GM18502 (cell line): ENCODE data around the gene TMEM213.

Experiments
- ATAC-seq: cut with Tn5 transposase; IDR thresholded peaks from one replicate; pipeline ENCODE4 v1.9.1; 2021; ENCODE audit warnings: mild to moderate bottlenecking; ENCODE audit not compliant: unreplicated experiment, poor library complexity

Gene TMEM213, protein sequence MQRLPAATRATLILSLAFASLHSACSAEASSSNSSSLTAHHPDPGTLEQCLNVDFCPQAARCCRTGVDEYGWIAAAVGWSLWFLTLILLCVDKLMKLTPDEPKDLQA

DNA sequence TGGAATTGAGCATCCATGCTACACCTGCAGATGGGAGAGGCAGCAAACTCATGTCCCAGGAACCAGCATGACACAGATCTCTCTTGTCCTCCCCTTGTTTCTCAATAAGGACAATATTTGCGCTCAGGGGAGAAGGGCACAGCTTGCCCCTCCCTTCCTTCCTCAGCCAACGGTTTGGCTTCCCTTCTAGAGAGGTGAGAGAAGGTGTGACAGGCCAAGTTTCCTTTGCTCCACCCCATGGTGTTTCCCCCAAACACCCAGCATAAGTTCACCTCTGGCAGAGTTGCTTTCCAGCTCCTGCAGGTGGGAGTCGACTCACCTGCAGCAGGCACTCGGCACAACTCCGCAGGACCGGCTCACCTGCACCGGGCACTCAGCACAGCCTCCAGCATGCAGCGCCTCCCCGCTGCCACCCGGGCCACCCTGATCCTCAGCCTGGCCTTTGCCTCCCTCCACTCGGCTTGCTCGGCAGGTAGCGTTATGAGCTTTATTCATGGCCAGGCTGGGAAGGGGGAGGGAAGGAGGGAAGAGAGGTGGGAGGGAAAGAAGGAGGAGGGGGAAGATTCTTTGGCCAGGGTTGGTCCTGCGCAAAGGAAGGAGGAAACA lies at the start of gene TMEM213, which contains the start of gene ATP6V0A4:
Gene TMEM213, plus strand, starts transcription at position 280 of the 606 bp plus-strand sequence. Its CDS starts 111 bp downstream, at position 391.
Gene ATP6V0A4, minus strand, starts transcription at position 482 of the 606 bp plus-strand sequence. CDS start 26,949 bp downstream, outside the sequence.
- ATAC-seq: no peak

DNA sequence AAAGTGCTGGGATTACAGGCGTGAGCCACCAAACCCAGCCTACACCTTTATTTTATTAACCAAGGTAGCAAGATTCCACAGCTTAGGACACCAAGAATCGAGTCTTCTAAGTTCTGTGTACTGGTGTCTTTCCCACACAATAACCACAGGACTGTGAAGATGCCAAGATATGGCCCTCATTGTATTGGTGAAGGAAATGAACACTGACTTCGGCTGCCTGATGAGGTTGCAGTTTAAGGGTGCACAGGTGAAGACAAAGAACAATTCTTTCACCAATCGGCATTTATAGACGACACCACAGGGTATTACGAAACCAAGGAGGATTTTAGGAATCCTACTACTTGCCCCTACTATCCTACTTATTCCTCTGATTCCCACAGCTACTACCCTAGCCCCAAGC lies 49.1 kb upstream of the TMEM213 start:
- ATAC-seq: no peak

DNA sequence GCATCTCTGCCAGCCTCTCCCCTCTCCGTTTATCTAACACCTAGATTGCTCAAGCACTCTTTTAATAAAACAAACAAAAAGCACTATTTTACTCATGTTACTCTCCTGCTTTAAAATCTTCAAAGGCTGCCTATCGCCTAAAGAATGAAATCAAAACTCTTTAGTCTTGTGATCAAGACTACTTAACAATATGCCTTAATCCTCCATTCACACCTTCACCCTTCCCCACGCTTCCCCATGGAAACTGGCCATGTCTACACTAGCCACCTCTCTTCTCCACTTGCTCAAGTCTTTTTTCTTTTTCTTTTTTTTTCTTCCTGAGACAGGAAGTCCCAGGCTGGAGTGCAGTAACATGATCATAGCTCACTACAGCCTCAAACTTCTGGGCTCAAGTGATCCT lies 47.8 kb upstream of the TMEM213 start:
- ATAC-seq: no peak

DNA sequence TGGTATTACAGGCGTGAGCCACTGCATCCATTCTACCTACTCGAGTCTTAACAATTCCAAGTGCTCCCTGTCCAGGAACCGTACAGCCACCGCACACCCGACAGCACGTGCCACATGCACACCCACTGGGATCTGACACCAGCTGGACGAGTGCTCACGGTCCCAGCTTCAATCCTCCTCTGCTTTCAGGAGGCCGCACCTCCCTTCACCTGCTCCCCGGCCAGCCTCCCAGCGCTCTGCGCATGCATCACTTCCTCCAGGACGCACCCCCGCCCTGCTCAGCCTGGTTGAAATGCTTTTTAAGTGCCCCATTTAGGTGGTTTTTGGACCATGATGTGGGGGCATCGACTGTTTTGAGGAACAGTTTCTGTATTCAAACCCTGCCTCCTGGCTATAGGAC lies 47.3 kb upstream of the TMEM213 start:
- ATAC-seq: no peak

DNA sequence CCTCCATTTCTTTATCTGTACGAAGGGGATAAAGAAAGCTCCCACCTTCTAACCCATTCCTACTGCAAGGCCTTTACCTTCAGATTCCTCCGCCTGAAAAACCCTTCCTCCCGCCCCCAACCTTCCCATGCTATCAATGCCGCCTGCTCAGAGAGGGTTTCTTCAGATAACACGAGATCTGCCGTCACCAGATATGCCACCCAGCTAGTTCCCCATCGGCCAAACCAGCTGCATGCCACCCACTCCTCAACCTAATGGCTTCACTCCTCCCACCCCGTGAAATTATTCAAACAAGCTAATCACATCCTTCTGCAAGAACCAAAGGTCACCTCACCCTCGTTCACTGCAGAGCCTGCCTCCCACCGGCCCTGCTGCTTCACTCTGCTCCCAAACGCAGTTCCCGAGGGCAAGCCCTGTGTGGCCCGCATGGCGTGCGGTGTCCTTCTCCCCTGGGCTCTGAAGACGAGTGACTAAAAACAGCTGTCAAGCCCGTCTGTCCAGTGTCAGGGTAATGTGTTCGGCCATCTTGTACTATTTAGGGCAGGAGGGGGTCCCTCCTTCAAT lies 46.8 kb upstream of the TMEM213 start:
- ATAC-seq: no peak

DNA sequence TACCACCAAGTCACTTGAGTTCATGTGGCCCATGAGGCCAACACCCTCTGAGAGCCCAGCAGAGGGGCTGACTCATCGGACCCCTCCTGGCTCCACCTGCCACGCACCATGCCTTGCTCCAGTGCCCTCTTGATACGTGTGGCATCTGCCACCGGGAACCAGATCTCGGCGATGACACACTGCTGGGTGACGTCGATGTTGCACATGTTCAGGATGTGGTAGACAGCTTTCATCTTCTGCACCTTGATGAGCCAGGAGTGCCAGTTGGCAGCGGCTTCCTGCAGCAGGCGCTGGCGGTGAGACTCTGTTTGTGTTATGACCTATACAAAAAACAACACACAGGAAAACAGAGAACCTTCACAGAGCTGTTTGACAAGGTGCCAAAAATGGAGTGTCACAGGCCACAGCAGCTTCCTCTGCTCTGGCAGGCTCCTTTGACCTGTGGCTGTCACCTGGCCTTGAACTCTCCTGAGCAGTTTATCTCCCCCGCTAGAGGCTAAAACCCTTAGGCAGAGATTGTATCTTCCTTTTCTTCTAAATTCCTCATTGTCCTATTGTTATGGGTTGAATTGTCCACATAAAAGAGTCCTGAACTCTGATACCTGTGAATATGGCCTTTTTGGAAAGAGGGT lies 45.2 kb upstream of the TMEM213 start:
- peak; percentile 86 for ATAC-seq

DNA sequence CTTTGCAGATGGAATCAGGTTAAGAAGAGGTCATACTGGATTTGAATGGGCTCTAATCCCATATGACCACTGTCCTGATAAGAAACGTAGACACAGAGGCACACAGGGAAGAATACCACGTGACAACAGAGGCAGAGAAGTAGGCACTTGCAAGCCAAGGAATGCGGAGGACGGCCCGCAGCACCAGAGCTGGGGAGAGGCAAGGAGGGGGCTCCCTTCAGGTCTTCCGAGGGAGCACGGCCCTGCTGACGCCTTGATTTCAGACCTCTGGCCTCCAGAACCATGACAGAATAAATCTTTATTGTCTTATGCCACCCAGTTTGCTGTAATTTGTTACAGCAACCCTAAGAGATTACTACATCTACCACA lies 44.7 kb upstream of the TMEM213 start:
- ATAC-seq: no peak

DNA sequence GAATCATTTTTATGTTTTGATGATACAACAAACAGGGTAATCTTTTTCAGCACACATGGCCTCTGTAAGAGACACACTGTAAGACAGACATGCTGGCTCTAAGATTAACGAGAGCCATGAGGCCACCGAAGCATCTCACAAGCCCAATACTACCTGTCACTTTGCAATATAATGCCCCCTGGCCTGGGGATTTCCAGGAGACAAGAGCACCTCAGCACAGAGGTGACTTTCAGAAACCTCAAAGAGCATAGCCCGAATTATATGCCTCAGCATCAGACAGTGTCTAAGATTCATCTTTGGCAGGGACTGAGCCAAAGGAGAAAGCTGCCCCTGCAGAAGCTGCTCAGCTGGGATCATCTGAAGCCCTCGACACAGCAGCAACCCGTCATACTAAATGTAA lies 44.2 kb upstream of the TMEM213 start:
- ATAC-seq: no peak

DNA sequence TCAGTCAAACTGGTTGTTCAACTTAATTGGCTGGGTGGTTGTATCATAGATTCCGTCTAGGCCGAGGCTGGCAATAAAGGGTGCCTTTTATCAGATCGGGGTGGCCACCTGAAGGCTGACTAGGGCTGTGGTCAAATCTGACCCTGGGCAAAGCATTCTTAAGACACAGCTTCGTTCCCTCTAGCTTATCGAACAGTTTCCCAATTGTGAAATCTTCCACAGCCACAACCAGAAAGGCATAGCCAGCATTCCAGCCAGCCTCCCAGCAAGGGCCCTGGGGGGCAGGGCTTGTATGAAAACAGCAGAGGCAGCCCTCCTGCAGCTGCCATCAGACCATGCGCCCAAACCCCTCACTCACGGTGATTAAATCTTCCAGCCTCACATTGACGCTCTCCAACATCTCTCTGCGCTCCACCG lies 42.5 kb upstream of the TMEM213 start:
- ATAC-seq: no peak

DNA sequence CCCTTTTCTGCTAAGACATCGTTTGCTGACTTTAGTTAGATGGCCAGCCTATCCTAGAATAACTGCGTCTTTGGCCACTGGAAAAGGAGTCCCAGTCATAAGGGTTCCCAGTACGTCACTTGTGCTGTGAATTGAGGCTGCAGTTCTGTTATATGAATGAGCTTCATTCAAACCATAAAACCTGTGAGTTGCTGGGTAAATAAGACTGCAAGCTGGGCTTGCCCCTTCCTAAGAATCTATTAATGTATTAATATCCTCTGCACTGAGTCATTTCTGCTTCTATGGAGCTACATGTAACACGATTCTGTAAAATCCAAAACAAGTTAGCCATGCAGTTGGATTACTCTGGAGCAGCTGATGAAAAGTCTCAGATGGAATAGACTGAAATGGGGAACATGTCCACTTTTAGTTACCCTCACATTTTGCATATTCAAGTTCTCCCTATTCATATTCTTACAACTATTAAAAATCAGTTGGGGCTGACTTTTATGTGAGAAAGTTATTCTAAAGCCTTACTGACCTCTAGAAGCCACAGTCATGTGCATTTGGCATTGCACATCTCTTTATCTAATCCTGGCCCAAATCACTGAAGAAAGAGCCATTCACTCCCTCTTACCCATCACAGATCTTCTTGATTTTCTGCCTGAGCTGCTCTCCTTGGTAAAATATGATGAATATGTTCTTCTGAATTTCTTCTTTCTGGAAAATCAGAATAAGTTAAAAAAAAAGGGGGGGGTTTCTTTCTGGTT lies 41.8 kb upstream of the TMEM213 start:
- ATAC-seq: no peak

DNA sequence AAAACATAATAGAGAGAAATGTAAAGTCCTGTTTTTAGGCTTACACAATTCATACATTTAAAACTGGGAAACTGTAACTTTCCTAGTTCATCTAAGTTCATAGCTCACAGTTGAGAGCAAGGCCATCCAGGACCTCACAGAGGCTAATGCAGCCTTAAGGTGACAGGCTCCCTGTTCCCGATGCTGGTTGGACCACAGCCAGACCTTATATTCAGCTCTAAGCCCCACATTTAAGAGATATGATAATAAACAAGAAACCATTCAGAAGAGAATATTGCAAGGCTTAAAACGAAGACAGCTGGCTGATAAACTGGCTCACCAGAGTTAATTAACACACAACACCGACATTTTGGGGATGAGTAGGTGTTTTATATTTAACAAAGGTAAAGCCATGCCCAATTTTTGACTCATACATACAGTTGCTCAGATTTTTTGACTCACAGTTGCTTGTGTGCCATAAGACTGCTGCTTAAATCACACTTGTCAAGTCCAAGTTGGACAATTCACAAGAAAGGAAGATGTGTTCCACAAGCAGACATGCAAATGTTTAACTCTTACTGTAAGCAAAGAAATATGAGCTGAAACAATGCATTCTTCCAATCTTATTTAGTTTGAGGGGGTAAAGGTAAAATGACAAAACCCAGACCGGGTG lies 41.1 kb upstream of the TMEM213 start:
- no peak for ATAC-seq

DNA sequence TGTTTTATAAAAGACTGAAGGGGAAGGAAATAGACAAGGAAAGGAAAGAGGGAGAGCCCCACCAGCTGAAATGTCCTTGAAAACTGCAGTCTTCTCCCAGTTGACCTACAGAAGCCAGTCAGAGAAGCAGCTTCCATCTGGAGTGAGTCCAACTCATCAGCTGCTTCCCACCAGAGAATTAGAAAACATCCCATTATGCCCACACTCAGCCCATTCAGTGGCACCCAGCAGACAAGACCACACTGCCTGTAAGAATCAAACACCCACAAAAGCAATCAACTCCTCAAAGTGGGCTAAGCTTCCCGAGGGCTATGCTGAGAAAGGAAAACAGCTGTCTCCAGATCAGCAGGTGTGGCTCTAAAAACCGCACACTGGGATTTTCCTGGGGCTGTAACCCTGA lies 29.6 kb upstream of the TMEM213 start:
- no peak for ATAC-seq

DNA sequence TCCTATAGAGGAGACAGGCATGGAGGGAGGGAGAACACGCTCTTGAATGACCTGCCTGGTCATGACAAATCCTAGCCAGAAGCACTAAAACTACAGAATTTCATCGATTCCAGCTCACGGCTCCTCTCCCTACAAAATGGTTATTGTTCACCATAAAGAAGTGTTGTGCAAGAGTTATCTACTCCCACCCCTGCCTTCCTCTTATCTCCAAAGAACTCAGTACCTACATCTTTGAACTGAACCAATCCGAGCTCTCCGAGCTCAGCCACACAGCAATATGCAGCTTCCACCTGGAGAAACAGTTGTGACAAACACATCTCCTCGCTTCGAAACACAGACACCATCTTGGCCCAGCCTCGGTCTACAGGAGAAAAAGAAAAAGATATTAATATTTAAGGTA lies 26.9 kb upstream of the TMEM213 start:
- ATAC-seq: no peak

DNA sequence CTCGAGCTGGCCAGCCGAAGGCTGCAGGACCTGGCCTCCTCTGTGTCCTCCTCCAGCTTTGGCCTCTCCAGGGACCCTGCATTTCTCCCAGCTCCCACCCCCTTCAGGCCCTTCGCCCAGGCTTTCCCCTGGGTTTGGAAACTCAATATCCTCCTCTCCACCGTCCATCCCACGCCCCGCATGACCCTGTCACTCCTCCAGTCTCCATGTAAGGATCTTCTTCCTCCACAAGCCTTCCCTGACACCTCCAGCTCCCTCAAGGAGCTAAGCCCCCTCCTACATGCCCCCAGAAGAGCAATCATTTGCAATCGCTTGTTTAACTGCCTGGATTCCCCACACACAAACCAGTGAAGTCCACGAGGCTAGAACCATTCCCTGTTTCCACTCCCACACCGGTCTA lies 24.6 kb upstream of the TMEM213 start:
- ATAC-seq: no peak

DNA sequence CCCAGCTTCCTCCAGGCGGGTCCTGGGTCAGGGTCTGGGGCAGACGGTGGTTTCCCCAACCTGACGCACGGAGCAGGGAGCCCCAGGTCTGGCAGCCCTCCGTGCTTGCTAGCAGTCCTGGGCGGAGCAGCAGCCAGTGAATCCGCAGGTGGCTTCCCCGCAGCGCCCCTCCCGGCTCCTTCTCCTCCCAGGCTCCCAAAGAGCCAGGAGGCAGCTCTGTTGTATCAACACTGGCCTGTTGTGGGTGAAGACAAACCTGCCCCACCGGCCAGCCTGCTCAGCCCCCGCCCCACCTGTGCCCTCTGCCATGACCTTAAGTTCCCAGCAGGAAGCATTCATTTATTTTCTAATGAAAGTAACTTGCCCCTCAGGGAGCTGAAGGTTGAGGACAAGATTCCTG lies 24.0 kb upstream of the TMEM213 start:
- ATAC-seq: no peak

DNA sequence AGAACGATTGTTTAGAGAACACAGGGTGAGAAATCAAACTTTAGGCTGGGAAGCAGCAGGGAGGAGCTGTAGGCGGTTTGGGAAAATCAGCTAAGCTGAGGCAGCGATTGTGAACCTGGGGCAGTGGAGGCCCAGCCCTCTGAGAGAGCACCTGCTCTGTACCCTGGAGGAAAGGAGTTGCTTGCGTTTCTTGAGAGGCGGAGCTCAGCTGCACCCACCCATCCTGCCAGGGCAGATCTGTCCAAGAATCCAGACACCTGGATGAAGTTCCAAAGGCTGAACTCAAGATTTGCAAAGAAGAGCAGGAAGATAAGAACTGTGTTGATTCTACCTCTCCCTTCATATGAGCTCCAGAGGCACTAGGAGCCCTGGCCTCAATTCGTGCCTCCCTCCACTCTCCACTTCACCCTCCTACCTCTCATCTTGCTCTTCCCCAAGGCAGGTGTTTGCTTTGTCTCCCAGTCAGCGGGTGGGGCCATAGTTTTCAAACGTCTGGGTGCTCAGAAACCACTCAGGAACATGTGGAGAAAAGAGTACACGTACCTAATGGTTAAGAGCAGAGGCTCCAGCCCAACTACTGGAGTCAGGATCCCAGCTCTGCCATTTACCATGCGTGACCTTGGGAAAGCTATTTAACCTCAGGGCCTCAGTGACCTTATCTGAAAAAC lies 21.5 kb upstream of the TMEM213 start:
- no peak for ATAC-seq

DNA sequence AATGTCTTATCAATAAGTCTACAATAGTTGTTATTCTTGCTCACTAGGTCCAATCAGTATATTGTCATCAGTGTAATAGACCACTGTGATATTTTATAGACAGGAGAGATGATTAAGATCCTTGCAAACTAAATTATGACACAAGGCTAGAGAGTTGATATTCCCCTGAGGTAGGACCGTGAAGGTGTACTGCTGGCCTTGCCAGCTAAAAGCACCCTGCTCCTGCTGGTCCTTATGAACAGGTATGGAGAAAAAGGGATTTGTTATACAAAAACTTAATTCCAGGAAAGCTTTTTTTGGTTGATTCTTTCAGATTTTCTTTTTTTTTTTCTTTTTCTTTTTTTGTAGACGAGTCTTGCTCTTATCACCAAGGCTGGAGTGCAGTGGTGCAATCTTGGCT lies 16.8 kb upstream of the TMEM213 start:
- no peak for ATAC-seq

DNA sequence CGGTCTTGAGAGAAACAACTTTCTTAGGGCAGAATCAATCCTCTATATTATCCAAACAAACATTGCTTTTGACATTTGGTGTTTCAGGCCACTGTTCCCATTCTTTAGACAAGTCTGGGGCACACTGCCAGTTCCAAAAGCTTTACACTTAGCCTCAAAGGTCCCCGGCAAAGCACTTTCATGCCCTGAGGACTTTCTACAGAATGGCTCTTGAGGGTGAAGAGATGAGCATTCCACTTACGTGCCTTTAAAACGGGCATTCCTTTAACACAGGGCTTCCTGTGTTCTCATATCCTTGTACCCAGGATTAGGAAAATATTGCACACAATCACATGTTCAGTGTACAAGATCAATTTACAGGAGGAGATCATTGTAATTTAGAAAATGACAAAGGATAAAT lies 13.1 kb upstream of the TMEM213 start:
- ATAC-seq: no peak

DNA sequence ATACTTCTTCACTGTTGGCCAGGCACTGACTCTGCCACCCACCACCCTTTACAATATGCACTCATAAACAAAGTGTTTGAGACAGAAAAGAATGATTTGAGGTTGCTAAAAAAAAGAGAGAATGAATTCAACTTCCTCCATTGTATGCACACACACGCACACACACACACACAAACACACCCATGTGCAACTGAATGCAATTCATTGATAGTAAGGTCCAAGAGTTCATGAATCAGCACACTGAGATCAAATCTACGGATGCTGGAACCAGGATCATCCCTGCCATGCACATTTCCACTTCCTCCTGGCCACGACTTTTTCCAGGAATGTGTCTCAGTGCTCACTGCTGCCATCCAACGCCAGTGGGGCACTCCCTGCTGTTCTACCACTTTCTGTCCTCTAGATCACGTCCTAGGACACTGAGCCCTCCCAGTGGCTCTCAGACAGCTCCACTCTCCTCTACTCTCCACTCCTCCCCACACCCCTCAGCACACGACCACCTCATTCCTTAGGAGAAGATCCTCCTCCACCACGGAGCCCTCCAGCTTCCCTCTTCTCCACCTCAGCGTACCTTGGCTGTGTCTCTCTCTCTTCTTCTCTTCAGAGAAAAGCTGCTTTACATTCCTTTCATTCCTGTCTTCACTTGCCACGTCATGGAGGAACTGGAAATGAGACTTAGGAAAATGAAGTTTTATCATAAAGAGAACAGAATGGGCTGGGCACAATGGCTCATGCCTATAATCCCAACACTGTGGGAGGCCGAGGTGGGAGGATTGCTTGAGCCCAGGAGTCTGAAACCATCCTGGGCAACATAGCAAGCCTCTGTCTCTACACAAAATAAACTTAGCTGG lies 12.0 kb upstream of the TMEM213 start:
- ATAC-seq: no peak
